Smooth muscle cell of the umbilical artery (primary cell): Measurements from ENCODE around the gene MARCHF10. TPM values are rescaled to one million over a fixed set of nuclear protein-coding genes. Genes with fewer than 3 reads are reported as not detected.

Source experiments
- total RNA-seq: library from RNA; depleted of rRNA; stranded (reverse); fragments of >200 nt; gene quantifications from 2 replicates; pipeline ENCODE4 v1.2.3, GENCODE V29; 2014

MARCHF10 gene
- not detected in 2 replicates for total RNA-seq

GRCh38 chr17:62807812-62808575, at the start of gene MARCHF10:
Gene MARCHF10, minus strand, starts transcription at chr17:62808314. Its CDS starts 6,579 bp downstream, at chr17:62801735.

Other genes with a start within 250 kb of the MARCHF10 start
- 639 and 847 TPM in 2 replicates for gene MRC2, start 180.6 kb downstream of the MARCHF10 start, total RNA-seq
- 29.7 and 58.7 TPM in 2 replicates for gene TANC2, start 157.9 kb upstream of the MARCHF10 start, total RNA-seq